ENCODE measurements around the gene SPNS3. TPM values are rescaled to one million over a fixed set of nuclear protein-coding genes. Genes with fewer than 3 reads are reported as not detected.

Gene SPNS3
- total RNA-seq, 1 experiment from 2014 or later, result 2.1 TPM

DNA sequence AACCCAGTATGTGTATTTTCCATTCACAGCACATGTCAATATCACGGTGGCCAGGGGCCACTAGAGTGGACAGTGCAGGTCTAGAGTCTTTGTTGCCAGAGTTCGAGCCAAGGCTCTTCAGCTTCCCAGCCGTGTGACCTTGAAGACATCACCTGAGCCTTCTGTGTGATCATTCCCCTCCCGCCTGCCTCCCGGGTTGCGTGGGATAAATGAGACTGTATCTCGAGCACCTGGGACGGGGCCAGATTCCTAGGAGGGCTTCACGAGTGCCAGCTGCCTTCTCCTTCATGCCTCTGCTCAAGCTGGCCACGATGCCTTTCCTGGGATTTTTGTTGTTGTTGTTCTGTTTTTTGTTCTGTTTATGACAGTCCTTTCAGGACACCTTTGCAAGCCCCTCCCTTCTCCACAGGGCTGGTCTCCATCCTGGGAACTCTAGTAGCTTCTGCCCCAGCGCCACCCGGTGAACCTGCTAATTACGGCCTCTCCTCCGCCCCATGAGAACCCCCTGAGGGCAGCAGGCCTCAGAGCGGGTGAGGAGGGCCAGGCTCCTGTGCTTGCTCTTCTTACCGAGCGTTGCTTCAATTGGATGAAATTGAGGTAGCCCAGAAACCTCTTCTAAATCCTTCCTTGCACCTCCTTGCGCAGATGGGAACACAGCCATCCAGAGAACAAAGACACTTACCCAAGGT is 68.9 kb downstream of the SPNS3 start:
- intact Hi-C loops (cut with micrococcal nuclease; ENCODE audit: unreplicated experiment), result no loop called here
- TF ChIP-seq CTCF (IDR thresholded peaks at IDR 0.05; ENCODE audit: unreplicated experiment), result no peak
- Mint-ChIP-seq H3K27ac (ENCODE audit: unreplicated experiment) (no peak overlapping the region), H3K27me3 (ENCODE audit: unreplicated experiment) (no peaks in the 10 kb centered on the region), H3K4me3 (ENCODE audit: low read depth, unreplicated experiment) (no peak overlapping the region), H3K36me3 (ENCODE audit: insufficient read depth, unreplicated experiment) (peaks cover 45% of the 10 kb centered on the region), H3K9me3 (ENCODE audit: low read depth, unreplicated experiment) (no peaks in the 10 kb centered on the region), H3K4me1 (ENCODE audit: low read depth, unreplicated experiment) (peaks cover 35% of the 10 kb centered on the region)
- no peak for DNase-seq
- CTCF ChIA-PET, result interaction anchor here (0.7 kb wide), 1 partner anchor 72 kb away, joined by 3 read pairs; no protein-coding TSS in a partner anchor
- no TSS peak for BruUV-seq (replicated peaks)

- Mint-ChIP-seq H3K4me1 (ENCODE audit: low read depth, unreplicated experiment) (peaks cover 42% of the 10 kb centered on the region), H3K36me3 (ENCODE audit: insufficient read depth, unreplicated experiment) (peaks cover 45% of the 10 kb centered on the region), H3K4me3 (ENCODE audit: low read depth, unreplicated experiment) (no peak overlapping the region), H3K27me3 (ENCODE audit: unreplicated experiment) (no peaks in the 10 kb centered on the region), H3K27ac (ENCODE audit: unreplicated experiment) (no peak overlapping the region), H3K9me3 (ENCODE audit: low read depth, unreplicated experiment) (no peaks in the 10 kb centered on the region)
- no peak for TF ChIP-seq CTCF (IDR thresholded peaks at IDR 0.05; ENCODE audit: unreplicated experiment)
- DNase-seq, result no peak
- intact Hi-C loops (cut with micrococcal nuclease; ENCODE audit: unreplicated experiment), result no loop called here
- BruUV-seq (replicated peaks), result no TSS peak
- CTCF ChIA-PET, result interaction anchor here (0.6 to 0.7 kb wide), 2 partner anchors 26 to 73 kb away, joined by 3 to 4 read pairs; no protein-coding TSS in a partner anchor
These were observed 69.7 kb downstream of the SPNS3 start for GRCh38 chr17:4503283-4504025.

DNA sequence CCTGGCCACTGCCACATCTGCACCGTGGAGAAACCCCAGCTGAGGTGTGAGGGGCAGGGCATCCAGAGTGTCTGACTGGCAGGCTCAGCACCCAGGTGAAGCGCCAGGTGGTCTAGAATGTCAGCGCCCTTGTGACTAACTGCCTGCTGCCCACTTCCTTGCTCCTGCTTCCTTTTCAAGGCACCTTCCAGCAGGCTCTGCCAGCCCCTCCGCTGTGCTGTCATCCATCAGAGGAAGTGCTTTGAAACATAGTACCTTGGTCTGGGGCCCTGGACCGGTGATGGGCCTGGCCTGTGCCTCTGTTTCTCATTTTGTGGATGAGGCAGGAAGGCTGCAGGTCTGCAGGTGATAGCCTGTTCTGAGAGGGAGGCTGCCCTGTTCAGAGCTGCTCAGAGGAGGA is 70.4 kb downstream of the SPNS3 start:
- Mint-ChIP-seq H3K36me3 (ENCODE audit: insufficient read depth, unreplicated experiment) (peaks cover 47% of the 10 kb centered on the region), H3K4me3 (ENCODE audit: low read depth, unreplicated experiment) (no peak overlapping the region), H3K27ac (ENCODE audit: unreplicated experiment) (no peak overlapping the region), H3K27me3 (ENCODE audit: unreplicated experiment) (no peaks in the 10 kb centered on the region), H3K4me1 (ENCODE audit: low read depth, unreplicated experiment) (peaks cover 49% of the 10 kb centered on the region), H3K9me3 (ENCODE audit: low read depth, unreplicated experiment) (no peaks in the 10 kb centered on the region)
- intact Hi-C loops (cut with micrococcal nuclease; ENCODE audit: unreplicated experiment), result no loop called here
- TF ChIP-seq CTCF (IDR thresholded peaks at IDR 0.05; ENCODE audit: unreplicated experiment), result no peak
- DNase-seq, result no peak
- BruUV-seq (replicated peaks), result no TSS peak
- CTCF ChIA-PET, result interaction anchor here (1.3 kb wide), 1 partner anchor 12 kb away, joined by 3 read pairs; no protein-coding TSS in a partner anchor

- Mint-ChIP-seq H3K27ac (ENCODE audit: unreplicated experiment) (peak overlapping the region; percentile 56), H3K9me3 (ENCODE audit: low read depth, unreplicated experiment) (no peaks in the 10 kb centered on the region), H3K27me3 (ENCODE audit: unreplicated experiment) (no peaks in the 10 kb centered on the region), H3K4me3 (ENCODE audit: low read depth, unreplicated experiment) (peak overlapping the region; percentile 26), H3K4me1 (ENCODE audit: low read depth, unreplicated experiment) (peaks cover 51% of the 10 kb centered on the region), H3K36me3 (ENCODE audit: insufficient read depth, unreplicated experiment) (peaks cover 45% of the 10 kb centered on the region)
- TF ChIP-seq CTCF (IDR thresholded peaks at IDR 0.05; ENCODE audit: unreplicated experiment), result no peak
- BruUV-seq (replicated peaks), result no TSS peak
- CTCF ChIA-PET, result interaction anchor here (1.3 kb wide), 1 partner anchor 13 kb away, joined by 3 read pairs; no protein-coding TSS in a partner anchor
- DNase-seq, result no peak
- intact Hi-C loops (cut with micrococcal nuclease; ENCODE audit: unreplicated experiment), result no loop called here
These were observed 71.4 kb downstream of the SPNS3 start for GRCh38 chr17:4505187-4505586.
